Muscle layer of colon (tissue), 2 donors: ENCODE data around the gene RBL1.
"Not testable (repeated sequence)": the region's sequence is repeated elsewhere in the genome, so short reads cannot be mapped to it uniquely, and the experiment has no call there.

Experiments
- H3K27ac ChIP-seq: one replicate; pipeline ENCODE4 v1.7.0; 2013; ENCODE audit warnings: low read depth, mild to moderate bottlenecking, low read length, moderate library complexity
- H3K27me3 ChIP-seq, 2 donors: one replicate each; pipeline ENCODE4 v1.7.0; 2013; ENCODE audit warnings: low read length in 2 of 2, mild to moderate bottlenecking in 2 of 2; ENCODE audit not compliant: insufficient read depth in 2 of 2, control insufficient read depth in 1 of 2
- H3K36me3 ChIP-seq: one replicate; pipeline ENCODE4 v1.7.0; 2013; ENCODE audit warnings: mild to moderate bottlenecking, low read length; ENCODE audit not compliant: insufficient read depth
- H3K4me1 ChIP-seq: one replicate; pipeline ENCODE4 v1.7.0; 2013; ENCODE audit warnings: mild to moderate bottlenecking, low read length; ENCODE audit not compliant: insufficient read depth
- H3K4me3 ChIP-seq, 2 donors: one replicate each; pipeline ENCODE4 v1.7.0; 2013; ENCODE audit warnings: low read length in 2 of 2, low read depth in 1 of 2, mild to moderate bottlenecking in 1 of 2, moderate library complexity in 1 of 2
- H3K9ac ChIP-seq: one replicate; pipeline ENCODE4 v1.7.0; 2013; ENCODE audit warnings: low read length
- H3K9me3 ChIP-seq: one replicate; pipeline ENCODE4 v1.7.0; 2013; ENCODE audit warnings: mild to moderate bottlenecking, low read length
- donor health status: abdominal sarcoma.
- donor health status: Adenocarcinoma of cecum.

The RBL1 gene

DNA sequence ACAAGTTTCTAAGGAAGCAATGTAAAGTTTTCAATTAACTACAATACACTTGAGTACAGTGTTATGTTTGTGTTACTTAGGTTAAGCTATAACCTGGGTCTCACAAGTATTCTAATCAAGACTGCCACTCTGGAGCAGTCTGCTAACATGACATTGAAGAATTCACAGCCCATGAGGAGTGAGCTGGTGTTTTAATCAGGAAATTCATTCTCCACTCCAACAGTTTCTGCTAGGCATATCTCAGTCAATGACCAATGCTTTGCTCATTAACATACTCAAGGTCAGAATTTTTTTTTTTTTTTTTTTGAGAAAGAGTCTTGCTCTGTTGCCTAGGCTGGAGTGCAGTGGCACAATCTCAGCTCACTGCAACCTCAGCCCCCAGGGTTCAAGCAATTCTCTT, 84.7 kb downstream of the RBL1 start:
- Histone ChIP-seq H3K27me3 (no peaks in the 10 kb centered on the region), H3K4me1 (no peaks in the 10 kb centered on the region), H3K36me3 (no peaks in the 10 kb centered on the region), H3K27ac (no peak overlapping the region), H3K9ac (no peak overlapping the region), H3K4me3 (no peak overlapping the region), H3K9me3 (no peaks in the 10 kb centered on the region)

DNA sequence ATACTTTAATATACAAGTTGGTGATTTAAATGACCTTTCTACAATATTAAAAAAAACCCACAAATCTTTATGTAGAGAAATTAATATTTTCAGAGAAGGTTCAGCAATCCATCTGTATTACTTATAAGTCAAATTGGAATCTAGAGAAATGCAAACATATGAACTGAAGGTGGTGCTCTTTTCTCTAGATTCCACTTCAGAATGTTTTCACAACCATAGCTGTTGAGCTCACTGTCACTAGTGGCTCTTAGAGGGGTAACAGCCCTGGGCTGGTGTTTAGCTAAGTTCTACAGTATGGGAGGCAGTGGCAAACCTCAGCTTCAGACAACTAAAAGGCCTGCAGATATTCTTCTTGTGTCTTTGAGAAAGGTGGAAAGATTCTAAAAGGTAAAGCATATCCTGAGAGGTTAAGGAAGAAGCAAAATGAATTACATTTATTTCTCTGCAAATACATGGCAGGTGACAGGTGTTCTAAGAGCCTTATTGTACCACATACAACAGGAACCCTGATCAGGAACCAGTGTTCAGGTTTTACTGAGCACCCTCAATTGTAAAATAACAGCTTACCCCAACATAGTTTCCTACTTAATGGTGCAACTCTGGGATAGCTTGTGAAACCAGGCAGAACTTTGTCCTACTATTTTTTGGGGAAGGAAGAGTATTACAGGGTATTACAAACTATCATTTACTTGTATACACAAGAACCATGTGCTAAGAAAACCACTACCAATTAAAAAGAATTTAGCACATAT, 87.7 kb downstream of the RBL1 start:
- H3K9me3 ChIP-seq, result no peaks in the 10 kb centered on the region
- H3K4me1 ChIP-seq, result no peaks in the 10 kb centered on the region
- no peak overlapping the region for H3K4me3 ChIP-seq
- no peaks in the 10 kb centered on the region for H3K36me3 ChIP-seq
- no peaks in the 10 kb centered on the region for H3K27me3 ChIP-seq
- H3K9ac ChIP-seq, result no peak overlapping the region
- H3K27ac ChIP-seq, result no peak overlapping the region

DNA sequence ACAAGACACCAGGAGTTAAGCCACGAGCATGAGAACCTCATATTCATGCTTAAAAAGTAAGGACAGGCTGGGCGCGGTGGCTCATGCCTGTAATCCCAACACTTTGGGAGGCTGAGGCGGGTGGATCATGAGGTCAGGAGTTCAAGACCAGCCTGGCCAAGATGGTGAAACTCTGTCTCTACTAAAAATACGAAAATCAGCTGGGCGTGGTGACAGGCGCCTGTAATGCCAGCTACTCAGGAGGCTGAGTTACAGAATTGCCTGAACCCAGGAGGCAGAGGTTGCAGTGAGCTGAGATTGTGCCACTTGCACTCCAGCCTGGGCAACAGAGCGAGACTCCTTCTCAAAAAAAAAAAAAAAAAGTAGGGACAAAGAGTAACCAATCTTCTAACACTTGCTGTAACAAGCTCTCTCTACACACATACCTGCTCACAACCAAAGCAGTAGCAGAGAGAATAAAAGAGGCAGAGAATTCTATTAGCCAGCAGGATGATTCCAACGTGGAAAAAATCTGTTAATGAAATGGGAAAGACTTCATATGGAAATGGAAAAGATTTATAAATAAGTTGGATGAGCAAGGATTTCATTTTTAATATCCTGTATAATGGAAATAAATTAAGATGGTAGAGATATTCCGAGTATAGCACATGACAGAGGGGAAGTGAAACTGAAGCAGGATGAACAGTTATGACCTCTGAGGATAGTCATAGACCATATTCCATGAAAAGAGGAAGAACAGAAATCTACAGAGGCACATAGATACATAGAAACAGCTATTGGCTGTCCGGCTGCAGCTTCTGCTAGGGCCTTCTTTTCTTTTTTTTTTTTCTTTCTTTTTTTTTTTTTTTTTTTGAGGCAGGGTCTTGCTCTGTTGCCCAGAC, 90.5 kb downstream of the RBL1 start:
- not testable (repeated sequence) for H3K9ac ChIP-seq, H3K27me3 ChIP-seq, H3K36me3 ChIP-seq, H3K4me1 ChIP-seq, H3K4me3 ChIP-seq, H3K9me3 ChIP-seq, H3K27ac ChIP-seq

DNA sequence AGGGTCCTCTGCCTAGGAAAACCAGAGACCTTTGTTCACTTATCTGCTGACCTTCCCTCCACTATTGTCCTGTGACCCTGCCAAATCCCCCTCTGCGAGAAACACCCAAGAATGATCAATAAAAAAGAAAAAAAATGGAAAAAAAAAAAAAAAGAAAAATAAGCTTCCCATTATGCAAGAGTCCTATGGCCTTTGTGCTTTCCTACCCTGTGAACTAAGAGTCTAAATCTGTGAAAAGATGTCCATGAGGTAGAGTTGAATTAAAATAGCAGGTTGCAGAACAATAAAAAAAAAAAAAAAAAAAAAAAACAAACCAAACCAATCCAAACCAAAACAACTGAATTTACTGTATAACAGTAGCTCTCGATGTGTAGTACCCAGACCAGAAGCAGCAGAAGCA, 94.2 kb downstream of the RBL1 start:
- H3K9ac ChIP-seq, H3K27me3 ChIP-seq, H3K4me3 ChIP-seq, H3K36me3 ChIP-seq, H3K4me1 ChIP-seq, H3K9me3 ChIP-seq, H3K27ac ChIP-seq: not testable (repeated sequence)

DNA sequence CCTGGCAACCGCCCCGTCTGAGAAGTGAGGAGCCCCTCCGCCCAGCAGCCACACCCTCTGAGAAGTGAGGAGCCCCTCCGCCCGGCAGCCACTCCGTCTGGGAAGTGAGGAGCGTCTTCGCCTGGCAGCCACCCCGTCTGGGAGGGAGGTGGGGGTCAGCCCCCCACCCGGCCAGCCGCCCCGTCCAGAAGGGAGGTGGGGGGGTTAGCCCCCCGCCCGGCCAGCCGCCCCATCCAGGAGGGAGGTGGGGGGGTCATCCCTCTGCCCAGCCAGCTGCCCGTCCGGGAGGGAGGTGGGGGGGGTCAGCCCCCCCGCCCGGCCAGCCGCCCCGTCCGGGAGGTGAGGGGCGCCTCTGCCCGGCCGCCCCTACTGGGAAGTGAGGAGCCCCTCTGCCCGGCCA, 95.6 kb downstream of the RBL1 start:
- H3K36me3 ChIP-seq, H3K9me3 ChIP-seq, H3K9ac ChIP-seq, H3K27ac ChIP-seq, H3K4me3 ChIP-seq, H3K27me3 ChIP-seq, H3K4me1 ChIP-seq: not testable (repeated sequence)

DNA sequence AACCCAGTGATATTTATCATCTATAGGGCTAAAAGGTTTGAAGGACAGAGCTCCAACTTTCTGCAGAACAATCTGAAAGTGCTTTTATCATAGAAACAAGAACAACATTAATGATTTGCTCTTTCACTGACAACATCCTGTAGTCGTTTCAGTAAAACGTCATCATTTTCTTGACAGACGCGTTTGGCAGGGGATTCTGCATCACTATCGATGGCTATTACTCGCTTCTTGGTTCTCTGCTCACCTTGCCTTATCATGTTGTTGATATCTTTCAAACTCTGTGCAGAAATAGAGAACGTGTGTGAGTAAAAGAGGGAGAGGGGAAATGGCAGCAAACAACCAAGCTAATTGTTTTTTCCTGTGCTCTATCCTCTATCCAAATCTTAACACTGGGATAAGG, 97.1 kb downstream of the RBL1 start:
- Histone ChIP-seq H3K9me3 (no peaks in the 10 kb centered on the region), H3K36me3 (peaks cover 6% of the 10 kb centered on the region), H3K27ac (no peak overlapping the region), H3K27me3 (no peaks in the 10 kb centered on the region), H3K9ac (no peak overlapping the region), H3K4me3 (no peak overlapping the region), H3K4me1 (no peaks in the 10 kb centered on the region)

DNA sequence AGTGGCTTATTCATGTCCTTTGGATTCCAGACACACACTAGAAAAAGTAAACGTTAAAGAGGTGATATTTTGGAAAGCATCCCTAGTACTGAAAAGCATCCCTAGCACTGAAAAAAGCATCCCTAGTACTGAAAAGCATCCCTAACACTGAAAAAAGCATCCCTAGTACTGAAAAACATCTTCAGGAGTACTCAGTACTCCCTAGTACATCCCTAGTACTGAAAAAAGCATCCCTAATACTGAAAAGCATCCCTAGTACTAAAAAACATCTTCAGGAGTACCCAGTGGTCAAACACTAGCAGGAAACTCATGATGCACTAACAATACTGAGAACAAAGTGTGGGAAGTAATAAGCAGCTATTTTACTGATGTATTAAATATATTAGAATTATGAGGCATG, 98.7 kb downstream of the RBL1 start:
- H3K27ac ChIP-seq, result no peak overlapping the region
- no peak overlapping the region for H3K4me3 ChIP-seq
- H3K4me1 ChIP-seq, result no peaks in the 10 kb centered on the region
- H3K9me3 ChIP-seq, result no peaks in the 10 kb centered on the region
- H3K36me3 ChIP-seq, result peaks cover 6% of the 10 kb centered on the region
- no peaks in the 10 kb centered on the region for H3K27me3 ChIP-seq
- no peak overlapping the region for H3K9ac ChIP-seq

DNA sequence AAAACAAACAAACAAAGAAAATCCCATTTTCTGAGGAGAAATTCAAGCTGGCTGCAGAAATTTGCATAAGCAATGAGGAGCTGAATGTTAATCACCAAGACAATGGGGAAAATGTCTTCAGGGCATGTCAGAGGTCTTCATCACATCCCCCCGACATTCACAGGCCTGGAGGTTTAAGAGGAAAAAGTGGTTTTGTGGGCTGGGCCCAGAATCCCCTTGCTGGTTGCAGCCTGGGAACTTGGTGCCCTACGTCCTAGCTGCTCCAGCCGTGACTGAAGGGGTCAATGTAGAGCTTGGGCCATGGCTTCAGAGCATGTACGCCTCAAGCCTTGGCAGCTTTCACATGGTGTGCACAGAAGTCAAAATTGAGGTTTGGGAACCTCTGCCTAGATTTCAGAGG, 101.6 kb downstream of the RBL1 start:
- H3K4me1 ChIP-seq, H3K27ac ChIP-seq, H3K36me3 ChIP-seq, H3K27me3 ChIP-seq, H3K9ac ChIP-seq, H3K9me3 ChIP-seq, H3K4me3 ChIP-seq: not testable (repeated sequence)

DNA sequence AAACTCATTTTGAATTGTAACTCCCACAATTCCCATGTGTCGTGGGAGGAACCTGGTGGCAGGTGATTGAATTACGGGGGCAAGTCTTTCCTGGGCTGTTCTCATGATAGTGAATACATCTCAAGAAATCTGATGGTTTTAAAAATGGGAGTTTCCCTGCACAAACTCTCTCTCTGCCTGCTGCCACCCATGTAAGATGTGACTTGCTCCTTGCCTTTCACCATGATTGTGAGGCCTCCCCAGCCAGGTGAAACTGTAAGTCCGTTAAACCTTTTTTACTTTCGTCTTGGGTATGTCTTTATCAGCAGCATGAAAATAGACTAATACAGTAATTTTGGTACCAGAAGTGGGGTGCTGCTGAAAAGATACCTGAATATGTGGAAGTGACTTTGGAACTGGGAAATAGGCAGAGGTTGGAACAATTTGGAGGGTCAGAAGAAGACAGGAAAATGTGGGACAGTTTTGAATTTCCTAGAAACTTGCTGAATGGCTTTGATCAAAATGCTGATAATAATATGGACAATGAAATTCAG, 102.9 kb downstream of the RBL1 start:
- Histone ChIP-seq H3K27ac (no peak overlapping the region), H3K36me3 (no peaks in the 10 kb centered on the region), H3K4me3 (no peak overlapping the region), H3K9ac (no peak overlapping the region), H3K9me3 (no peaks in the 10 kb centered on the region), H3K4me1 (no peaks in the 10 kb centered on the region), H3K27me3 (no peaks in the 10 kb centered on the region)

DNA sequence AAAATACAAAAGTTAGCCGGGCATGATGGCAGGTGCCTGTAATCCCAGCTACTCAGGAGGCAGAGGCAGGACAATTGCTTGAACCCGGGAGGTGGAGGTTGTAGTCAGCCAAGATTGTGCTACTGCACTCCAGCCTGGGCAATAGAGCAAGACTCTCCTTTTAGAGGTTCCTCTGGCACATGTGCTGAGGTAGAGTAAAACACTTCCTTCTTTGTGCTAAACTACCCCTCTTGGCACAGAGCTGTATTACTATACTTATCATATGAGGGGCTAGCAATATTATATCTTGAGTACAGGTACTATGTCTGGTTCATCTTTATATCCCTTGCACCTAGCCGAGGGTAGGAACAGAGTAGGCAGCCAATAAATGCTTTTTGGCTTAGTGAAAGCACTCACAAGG, 104.1 kb downstream of the RBL1 start:
- H3K27ac ChIP-seq, result no peak overlapping the region
- no peak overlapping the region for H3K4me3 ChIP-seq
- H3K36me3 ChIP-seq, result no peaks in the 10 kb centered on the region
- H3K9me3 ChIP-seq, result no peaks in the 10 kb centered on the region
- no peak overlapping the region for H3K9ac ChIP-seq
- H3K4me1 ChIP-seq, result no peaks in the 10 kb centered on the region
- H3K27me3 ChIP-seq, result no peaks in the 10 kb centered on the region

DNA sequence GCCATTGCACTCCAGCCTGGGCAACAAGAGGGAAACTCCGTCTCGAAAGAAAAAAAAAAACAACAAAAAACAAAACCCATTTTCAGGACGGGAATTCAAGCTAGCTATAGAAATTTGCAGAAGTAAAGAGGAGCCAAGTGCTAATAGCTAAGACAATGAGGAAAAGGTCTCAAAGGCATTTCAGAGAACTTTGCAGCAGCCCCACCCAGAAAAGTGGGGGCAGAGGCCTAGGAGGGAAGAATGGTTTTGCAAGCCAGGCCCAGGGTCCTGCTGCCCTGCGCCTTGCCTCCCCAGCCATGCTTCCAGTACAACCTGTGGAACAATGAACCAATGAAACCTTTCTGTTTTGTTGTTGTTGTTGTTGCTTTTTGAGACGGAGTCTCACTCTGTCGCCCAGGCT, 106.0 kb downstream of the RBL1 start:
- Histone ChIP-seq H3K4me3 (no peak overlapping the region), H3K27ac (no peak overlapping the region), H3K9me3 (no peaks in the 10 kb centered on the region), H3K4me1 (no peaks in the 10 kb centered on the region), H3K27me3 (no peaks in the 10 kb centered on the region), H3K36me3 (no peaks in the 10 kb centered on the region), H3K9ac (no peak overlapping the region)
